GM21390 (cell line): ENCODE measurements around the gene SH3PXD2A.

Experiments used
- ATAC-seq: cut with Tn5 transposase; IDR thresholded peaks from one replicate; pipeline ENCODE4 v1.9.1; 2021; ENCODE audit not compliant: unreplicated experiment

Gene SH3PXD2A

DNA sequence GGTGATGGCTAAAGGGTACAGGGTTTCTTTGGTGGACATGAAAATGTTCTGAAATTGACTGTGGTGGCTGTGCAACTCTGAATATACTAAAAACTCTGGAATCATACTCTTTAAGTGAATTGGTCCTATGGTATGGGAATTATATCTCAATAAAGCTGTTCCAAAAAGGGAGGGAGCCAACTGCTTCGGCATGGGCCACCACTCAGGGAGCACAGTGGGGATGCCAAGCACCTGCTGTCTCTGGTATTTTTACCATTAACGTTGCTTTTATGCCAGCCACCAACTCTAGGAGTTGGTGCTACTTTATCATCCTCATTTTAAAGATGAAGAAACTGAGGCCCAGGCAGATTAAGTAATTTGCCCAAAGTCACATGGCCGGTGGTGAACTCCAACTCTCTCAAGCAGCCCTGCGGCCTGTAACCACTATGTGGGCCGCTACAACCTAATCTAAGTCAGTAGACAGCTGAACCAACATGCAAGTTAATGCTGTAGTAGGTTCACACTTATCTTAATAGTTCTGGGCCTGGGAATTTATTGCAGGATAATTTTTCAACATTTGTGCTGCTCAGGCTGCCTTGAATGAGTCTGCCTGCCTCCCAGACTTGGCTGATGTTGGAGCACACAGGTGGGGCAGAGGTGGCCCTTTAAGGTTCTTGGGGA, 20.8 kb downstream of the SH3PXD2A start:
- ATAC-seq, result no peak

DNA sequence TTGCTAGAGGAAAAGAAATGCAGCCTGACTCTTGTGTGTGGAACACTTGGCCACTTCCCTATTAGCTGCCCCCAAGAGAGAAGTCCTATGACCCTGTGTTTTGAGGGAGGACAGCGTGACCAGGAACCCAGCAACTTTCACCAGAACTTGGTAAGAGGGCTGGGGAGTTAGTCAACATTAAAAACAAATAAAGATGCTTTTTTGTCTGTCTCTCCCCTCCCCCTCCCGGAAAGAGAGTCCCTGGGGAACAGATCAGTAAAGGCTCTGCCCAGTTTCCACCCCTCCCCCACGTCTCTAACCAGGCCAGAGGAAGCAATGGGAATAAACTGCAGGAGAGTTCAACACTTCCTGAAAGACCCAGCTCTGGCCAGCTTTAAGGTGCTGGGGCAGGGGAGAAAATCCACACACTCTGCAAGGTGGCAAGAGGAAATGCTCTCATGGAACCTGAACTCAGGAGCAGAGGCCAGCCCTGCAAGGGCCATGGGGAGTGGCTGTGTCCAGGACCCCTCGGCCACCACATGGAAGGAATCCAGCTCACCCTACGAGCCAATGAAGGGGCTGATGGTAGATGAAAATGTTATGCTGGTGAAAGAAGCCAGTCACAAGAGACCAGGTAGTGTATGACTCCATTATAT, 21.5 kb downstream of the SH3PXD2A start:
- ATAC-seq, result no peak

DNA sequence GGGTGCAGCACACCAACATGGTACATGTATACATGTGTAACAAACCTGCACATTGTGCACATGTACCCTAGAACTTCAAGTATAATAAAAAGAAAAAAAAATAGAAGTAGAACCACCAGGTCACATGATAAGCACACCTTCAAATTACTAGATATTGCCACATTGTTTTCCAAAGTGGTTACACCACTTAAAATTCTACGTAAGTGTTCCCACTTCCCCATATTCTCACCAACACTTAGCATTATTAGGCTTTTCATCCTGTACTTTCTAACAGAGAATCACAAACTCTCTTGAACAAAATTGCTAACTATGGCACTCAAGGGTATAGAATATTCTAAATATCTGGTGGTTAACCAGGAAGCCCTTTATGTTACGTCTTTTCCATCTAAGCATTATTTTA, 22.6 kb downstream of the SH3PXD2A start:
- ATAC-seq, result no peak

DNA sequence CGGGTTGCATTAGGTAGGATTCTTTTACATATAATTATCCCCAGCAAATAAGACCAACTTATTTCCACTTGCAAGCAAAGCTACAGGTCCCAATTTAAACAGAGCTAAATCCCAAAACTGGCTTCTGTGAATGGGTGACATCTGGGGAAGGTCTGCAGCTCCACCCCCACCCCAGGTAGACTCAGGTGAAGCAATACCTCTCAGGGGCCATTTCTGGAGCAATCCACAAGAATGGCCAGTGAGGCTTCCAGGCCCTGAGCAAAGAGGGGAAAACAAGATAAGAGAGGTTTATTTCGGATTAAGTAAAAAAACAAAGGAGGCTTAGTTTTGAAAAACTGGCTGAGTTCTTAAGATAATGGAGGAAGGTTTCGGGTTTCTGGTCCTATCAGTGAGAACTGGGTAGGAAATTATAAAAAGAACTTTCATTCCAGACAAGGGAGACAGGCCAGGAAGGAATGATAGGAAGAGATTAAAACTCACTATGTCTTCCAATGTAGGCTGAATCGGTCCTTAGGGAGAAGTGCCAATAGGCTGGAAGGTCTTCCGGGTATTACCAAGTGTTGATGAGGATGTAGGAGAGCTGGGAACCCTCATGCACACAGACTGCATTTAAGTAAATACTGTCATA, 25.4 kb downstream of the SH3PXD2A start:
- no peak for ATAC-seq

DNA sequence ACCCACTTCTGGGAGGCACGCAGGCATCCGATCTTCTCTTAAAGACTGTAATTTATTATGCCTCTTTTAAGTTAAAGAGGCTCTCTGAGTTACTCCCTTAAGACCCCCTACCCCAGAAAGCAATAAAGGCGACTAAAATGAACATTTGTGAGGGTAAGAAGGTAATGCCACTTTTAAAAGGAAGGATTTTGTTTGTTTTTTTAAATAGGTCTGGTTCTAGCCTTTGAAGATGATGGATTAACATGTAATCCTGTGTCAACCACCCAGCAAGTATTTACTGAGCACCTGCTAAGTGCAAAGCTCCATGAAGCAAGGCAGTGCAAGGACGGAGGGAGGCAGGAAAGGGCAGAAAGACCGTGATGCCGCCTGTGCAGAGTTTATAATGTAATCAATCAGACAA, 26.1 kb downstream of the SH3PXD2A start:
- ATAC-seq, result no peak

DNA sequence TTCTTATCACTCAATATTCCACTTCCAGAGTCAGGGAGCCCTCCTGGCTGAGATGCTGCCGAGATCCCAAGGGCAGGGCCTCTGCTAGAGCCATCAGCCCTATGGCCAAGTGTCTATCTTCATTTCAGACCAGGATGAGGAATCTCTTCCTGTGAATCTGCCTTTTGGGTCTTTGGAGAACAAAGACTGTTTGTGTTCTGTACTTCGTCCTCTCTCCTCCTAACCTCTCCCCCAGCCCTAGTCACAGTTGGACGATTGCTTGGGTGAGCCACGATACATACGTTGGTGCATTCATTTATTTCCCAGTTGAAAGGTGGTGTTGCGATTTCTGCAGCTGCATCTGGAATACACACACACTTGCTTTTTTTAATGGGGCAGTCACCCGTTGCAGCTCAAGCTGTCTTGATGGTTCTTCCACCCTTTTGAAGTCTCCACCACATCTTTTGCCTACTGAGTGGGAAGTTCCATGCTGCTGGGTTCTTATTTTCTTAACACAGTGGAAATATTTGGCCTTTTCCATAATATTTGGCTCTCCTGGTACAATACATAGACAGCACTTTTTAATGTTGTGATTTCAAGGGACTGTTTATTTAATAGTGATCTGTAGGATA, 26.7 kb downstream of the SH3PXD2A start:
- ATAC-seq, result no peak

DNA sequence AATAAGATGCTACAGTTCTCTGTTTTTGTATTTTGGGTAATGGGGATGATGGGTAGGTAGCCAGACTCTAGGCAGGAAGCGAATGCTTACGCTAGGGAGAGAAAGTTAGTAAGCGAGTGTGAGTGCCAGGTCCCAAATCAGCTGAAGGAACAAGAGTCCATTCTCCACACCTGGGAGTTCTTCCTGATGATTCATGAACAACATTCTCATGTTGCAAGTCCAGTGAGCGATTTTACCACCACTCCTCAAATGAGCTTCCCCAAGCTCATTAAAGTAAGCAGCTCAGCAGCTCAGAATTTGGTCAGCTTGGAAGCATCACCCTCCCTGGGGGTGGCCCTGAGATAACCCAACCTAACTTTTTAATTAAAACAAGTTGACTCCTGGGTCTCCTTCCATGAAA, 27.3 kb downstream of the SH3PXD2A start:
- ATAC-seq, result no peak

DNA sequence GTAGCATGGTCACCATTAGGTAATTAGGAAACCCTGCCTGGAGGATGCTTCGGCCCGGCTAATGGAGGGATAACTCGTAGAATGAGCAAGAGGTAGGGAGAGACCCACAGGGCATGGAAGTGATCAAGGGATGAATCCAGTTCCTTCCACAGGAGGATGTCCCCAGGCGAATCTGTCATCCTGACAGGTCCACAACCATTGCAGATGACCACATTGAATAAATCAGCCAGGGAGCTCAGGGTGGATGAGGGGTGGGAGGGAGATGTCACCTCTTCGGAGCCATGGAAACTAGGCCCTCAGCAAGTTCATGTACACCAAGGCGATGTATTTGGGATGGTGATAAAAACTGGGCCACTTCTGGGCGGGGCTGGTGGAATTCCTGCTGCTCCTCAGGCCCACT, 28.5 kb downstream of the SH3PXD2A start:
- no peak for ATAC-seq

DNA sequence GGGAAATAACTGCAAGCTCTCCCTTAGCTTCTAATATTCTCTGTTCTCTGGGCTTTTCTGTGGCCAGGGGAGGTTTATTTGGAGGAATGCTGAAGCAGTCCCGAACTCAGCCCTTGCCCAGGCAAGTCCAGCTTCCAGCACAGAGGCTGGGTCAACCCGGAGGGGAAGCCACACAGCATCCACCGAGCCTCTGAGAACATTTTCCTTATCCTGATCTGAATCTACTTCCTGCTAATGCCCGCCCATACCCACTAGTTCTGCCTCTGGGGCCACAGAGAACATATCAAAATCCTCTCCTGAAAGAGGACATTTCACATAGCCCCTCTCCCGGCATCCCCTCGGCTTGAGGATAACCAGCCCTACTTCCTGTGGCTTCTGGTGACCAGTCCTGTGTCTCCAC, 31.1 kb downstream of the SH3PXD2A start:
- no peak for ATAC-seq

DNA sequence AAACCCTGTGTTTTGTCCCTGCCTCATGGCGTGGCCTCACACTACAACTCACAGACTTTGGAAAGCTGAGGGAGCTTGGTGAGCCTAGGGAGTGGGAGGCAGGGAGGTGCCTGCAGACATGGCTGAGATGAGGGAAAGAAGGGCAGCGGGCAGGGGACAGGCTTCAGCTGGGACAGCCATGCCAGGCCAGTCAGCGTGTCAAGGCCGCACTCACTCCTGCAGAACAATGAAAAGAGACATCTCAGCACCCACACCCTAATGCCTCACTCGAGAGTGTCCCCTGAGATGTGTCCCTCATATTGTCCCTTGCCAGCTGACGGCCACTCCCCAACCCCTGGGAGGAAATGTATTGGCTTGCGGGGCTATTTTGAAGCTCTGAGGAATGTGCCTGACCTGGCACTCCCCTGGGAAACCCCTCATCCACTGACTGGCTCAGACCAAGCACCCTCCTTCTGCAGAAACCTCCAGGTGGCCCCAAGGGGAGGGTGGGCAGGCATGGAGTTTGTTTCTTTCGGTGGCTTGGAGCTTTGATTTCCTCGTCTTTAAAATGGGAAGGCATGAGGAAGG, 31.6 kb downstream of the SH3PXD2A start:
- ATAC-seq, result no peak

DNA sequence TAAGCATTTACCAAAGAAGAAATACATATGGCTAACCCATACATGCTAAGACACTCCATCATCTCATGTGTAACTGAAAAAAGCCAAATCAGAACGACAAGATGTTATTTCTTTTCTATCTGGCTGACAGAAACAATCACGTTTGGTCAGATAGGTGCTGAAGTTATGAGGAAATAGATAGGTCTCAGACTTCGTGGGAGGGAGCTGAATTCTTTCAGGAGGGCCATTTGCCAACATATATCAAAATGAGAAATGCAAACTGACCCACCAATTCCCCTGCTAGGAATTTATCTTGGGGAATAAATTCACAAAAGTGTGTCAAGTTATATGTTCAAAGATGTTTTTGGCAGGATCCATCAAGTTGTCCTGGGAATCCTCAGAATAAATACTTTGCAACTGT, 32.6 kb downstream of the SH3PXD2A start:
- ATAC-seq, result no peak

DNA sequence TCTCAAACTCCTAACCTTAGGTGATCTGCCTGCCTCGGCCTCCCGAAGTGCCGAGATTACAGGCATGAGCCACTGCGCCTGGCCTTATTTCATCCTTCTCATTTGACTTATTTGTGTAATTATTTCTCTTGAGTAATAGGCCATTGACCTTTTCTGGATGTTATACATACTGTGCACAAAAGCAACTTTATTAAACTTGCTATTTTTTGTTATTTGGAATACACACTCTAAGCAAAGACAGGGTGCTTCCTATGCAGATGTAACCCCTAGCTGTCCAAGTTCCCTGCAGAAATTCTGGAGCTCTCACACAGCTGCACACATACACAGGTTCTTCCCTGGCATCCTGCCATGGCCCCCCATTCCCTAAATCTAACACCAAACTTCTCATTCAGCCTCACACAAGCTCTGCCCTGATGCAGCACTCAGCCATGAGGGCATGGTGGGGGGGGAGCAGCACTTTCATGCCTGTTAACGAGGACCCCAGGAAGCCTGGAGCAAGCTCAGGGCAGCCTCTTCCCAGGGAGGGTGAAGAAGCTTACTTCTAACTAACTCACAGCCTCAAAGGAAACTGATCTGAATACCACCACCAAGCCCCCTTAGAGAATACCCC, 33.2 kb downstream of the SH3PXD2A start:
- ATAC-seq, result no peak

DNA sequence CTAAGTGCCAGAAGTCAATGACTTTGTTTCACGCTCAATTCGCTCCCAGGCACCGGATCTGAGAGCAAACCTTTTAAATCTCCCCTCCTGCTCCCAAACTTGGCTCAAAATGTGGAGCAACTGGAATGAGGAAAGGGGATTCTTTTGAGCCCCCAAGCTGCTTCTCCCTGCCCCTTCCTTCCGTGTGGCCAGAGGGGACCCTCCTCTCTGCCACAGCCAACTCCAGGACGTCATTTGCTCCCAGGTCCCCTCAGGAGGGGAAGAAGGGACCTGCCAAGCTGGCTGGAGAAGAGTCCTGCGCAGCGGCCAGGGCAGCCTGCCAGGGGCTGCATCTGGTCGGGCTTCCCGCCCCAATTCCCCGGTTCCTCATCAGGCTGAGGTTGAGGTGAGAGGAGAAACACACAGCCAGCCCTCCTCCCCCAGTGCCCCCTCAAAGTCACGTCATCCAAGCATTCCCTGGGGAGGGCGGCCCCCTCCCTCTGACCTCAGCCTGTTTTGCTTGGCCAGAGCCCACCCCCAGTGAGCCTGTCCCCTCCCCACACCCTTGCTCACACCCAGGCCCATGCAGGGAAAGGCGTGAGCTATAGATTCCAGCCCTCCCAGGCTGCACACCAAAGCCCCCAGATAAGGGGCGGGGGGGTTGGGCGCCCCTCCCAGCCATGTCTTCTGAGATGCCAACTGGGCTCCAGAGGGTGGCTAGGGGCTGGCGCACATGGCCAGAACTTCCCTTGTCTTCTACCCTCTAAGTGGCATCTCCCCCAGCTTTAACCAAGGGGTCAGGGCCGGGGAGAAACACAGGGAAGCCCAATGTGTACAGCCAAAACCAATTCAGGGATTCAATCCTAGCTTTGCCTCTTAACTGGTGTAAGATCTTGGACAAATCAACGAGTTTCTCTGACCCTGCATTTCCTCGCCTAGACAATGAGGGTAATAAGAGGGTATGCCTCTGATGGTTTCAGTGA, 35.0 kb downstream of the SH3PXD2A start:
- no peak for ATAC-seq

DNA sequence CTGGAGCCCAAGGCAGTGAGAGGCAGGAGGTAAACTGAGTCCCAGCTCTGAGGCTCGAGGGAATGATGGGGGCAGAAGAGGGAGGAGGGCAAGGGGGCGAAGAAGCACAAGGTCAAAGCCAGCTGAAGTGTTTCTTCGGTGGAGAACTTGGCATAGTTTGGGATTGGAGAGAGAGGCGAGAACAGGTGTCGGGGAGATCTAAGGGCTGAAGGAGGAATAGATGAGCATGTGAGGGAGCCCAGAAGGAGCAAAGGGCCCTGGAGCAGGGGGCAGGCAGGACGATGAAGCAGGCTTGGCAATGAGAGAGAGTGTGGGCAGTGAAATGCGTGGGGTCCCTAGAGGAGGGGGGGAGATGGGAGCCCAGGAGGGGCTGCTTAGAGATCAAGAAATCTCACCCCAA, 35.9 kb downstream of the SH3PXD2A start:
- ATAC-seq, result no peak

DNA sequence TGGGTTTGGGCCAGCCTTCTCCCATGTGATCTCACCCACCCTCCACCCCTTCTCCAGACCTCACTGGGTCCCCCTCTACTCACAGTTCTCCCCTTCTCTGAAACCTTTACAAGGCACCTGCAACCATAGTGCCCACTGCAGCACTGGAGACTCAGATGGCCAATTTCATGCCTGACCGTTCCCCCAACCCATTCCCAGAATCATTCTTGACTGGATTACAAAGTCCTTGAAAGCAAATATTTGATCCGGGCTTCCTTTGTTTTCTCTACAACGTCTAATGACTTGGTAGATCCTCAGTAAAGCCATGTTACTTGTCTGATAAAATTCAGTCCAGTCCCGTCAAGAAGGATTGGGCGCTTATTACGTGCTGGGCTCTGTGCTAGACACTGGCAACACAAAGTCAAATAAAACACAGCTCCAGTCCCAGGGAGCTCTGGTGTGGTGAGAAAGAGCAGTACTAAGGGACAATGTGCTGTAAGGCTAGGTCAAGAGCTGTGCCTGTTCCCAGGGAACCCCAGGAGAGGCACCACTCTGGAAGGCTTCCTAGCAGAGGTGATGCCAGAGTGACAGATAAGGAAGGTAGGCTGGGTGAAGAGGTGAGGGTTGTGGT, 36.5 kb downstream of the SH3PXD2A start:
- ATAC-seq, result no peak

DNA sequence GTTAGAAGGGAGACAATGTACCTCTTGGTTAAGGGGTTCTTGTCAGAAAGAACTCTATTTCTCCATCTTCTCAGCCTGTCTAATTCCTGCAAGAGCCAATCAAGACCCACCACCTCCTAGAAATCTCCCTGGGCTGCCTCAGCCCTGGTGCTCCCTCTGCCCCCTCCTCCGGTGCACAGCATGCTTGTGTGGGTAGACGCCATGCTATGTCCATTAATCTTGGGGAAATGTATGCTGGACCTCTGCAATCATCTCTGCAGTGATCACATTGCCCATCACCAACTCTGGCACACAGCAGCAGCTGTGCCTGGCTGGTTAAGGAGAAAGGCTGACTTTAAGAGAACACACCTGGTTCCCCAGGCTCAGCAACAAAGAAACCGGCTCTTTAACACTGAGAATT, 37.3 kb downstream of the SH3PXD2A start:
- no peak for ATAC-seq

DNA sequence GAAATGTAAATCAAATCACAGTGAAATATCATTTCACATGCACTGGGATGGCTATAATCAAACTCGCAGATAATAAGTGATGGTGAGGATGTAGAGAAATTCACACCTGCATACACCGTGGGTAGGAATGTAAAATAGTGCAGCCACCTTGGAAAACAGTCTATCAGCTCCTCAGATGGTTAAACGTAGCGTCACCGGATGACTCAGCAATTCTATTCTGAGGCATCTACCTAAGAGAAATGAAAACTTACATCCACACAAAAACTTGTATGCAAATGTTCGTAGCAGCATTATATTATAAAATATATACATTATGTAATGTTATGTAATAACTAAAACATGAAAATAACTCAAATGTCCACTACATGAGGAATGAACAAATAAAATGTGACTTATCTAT, 38.9 kb downstream of the SH3PXD2A start:
- no peak for ATAC-seq

DNA sequence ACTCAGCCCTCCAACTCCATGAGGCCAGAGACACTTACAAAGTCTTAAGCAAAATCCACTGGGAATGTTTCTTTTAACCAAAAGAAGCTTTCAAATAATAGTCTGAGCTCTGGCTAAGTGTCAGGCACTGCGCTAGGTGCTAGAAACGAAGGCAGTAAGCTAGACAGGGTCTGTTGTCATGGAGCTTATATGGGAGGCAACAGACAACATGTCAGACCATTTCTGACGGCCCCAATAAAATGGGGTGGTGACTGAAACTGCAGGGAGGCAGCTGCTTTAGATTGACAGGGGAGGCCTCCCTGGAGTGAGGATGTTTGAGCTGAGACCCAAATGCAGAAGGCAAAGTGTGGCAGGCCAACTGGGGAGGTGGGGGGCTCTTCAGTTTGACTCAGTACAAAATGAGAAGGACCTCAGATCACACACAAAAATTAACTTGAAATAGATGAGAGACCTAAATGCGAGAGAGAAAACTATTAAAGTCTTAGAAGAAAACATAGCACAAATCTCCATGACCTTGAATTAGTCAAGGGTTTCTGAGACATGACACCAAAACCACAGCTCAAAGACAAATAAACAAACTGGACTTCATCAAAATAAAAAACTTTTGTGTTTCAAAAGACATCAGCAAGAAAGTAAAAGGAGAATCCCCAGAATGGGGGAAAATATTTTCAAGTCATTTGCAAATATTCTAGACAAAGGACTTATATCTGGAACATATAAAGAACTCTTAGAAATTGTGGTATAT, 40.6 kb downstream of the SH3PXD2A start:
- ATAC-seq, result no peak

DNA sequence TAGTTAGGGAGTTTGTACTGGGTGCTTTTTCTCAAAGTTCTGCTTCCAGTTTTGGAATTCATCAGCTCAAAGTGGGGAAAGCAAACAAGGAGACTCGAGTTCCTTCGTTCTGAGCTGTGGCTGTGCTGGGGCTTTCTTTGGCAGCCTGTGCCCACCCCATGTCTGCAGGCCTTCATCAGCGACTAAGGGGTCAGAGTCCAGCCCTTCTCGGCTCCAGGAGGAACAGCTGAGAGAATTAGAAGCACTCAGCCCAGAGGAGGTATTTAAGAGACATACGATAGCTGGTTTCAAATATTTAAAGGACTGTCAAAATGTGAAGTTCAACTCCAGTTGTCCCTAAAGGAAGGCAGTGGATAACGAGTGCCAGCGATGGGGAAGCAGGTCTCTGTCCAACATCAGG, 41.3 kb downstream of the SH3PXD2A start:
- no peak for ATAC-seq
